ENCODE measurements around the gene WFIKKN1. TPM values are rescaled to one million over a fixed set of nuclear protein-coding genes. Genes with fewer than 3 reads are reported as not detected.

WFIKKN1 gene, protein sequence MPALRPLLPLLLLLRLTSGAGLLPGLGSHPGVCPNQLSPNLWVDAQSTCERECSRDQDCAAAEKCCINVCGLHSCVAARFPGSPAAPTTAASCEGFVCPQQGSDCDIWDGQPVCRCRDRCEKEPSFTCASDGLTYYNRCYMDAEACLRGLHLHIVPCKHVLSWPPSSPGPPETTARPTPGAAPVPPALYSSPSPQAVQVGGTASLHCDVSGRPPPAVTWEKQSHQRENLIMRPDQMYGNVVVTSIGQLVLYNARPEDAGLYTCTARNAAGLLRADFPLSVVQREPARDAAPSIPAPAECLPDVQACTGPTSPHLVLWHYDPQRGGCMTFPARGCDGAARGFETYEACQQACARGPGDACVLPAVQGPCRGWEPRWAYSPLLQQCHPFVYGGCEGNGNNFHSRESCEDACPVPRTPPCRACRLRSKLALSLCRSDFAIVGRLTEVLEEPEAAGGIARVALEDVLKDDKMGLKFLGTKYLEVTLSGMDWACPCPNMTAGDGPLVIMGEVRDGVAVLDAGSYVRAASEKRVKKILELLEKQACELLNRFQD
- total RNA-seq: 1 to 10 TPM; 2.5 to 6.2 (median 3.8) TPM

- DNase-seq: no peak
- no peaks in the 10 kb centered on the region for H3K9me3 ChIP-seq
- peaks cover 0 to 46% (median 0%) of the 10 kb centered on the region in 3 donors for H3K36me3 ChIP-seq
- no peaks in the 10 kb centered on the region for H3K27me3 ChIP-seq
- H3K4me3 ChIP-seq: no peak within 1 kb of the TSS
- no peak for TF ChIP-seq POLR2A (IDR thresholded peaks at IDR 0.05)
- no peak for TF ChIP-seq CTCF (IDR thresholded peaks at IDR 0.05)
- H3K27ac ChIP-seq: no peak within 1 kb of the TSS
- H3K4me1 ChIP-seq: peaks cover 0 to 31% (median 12%) of the 10 kb centered on the region in 4 donors
Measured at GRCh38 chr16:630815-631405, at the start of gene WFIKKN1. Gene WFIKKN1, plus strand, starts transcription at chr16:630985. Its CDS starts 269 bp downstream, at chr16:631254.

- no peaks in the 10 kb centered on the region for H3K36me3 ChIP-seq
- H3K27me3 ChIP-seq: no peaks in the 10 kb centered on the region
- H3K27ac ChIP-seq: no peak overlapping the region
- DNase-seq: no peak
- H3K4me3 ChIP-seq: no peak overlapping the region
- peaks cover 0 to 7% (median 0%) of the 10 kb centered on the region in 4 donors for H3K4me1 ChIP-seq
- H3K9me3 ChIP-seq: no peaks in the 10 kb centered on the region
- TF ChIP-seq CTCF (IDR thresholded peaks at IDR 0.05): no peak
- no peak for TF ChIP-seq POLR2A (IDR thresholded peaks at IDR 0.05)
Measured at GRCh38 chr16:582218-582613, 48.6 kb upstream of the WFIKKN1 start.

DNA sequence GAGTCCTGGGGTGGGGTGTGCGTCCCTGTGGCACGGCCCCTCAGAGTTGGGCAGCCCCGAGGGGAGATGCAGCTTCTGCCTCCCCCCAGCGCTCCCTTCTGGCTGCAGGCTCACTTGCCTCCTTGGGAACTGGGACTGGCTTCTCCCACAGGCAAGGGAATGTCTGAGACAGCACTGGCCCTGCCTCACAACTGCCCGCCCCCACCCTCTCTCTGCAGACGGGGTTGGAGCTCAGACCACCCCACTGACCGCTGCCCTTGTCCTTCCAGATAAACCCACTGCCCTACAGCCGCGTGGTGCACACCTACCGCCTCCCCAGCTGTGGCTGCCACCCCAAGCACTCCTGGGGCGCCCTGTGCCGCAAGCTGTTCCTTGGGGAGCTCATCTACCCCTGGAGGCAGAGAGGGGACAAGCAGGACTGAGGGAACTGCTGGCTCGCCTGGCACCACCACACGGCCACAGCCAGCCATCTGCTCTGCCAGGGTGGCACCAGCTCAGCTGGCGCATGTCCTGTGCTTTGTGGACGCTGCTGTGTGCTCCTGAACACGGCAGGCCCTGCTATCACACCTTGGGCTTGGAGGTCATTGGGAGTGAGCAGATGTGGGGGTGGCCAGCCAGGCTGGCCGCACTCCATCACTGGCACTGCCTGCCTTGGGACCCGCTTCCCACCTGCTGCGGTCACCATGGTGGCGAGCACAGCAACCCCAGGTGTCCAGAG lies 48.0 kb upstream of the WFIKKN1 start:
- no peak for TF ChIP-seq CTCF (IDR thresholded peaks at IDR 0.05)
- TF ChIP-seq POLR2A (IDR thresholded peaks at IDR 0.05): no peak
- no peak overlapping the region for H3K27ac ChIP-seq

DNA sequence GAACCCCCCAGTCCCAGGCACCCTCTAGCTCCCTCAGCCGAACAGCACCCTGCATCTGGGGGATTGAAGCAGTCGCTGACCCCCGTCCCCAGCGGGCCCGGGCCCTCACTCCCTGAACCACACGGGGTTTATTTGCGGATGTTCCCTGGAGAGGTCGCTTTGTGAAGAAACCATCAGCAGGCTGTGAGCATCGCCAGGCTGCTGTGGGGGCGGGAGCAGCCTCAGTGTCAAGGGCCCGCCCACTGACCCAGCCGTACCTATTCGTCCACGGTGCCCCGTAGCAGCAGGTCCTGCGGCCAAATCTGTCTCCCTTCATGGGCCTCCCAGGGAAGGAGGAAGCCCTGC lies 47.3 kb upstream of the WFIKKN1 start:
- Histone ChIP-seq H3K36me3 (no peaks in the 10 kb centered on the region), H3K4me1 (peaks cover 0 to 17% (median 8%) of the 10 kb centered on the region in 4 donors), H3K9me3 (no peaks in the 10 kb centered on the region), H3K27me3 (no peaks in the 10 kb centered on the region), H3K27ac (no peak overlapping the region), H3K4me3 (no peak overlapping the region)
- no peak for DNase-seq
- TF ChIP-seq POLR2A (IDR thresholded peaks at IDR 0.05): no peak
- TF ChIP-seq CTCF (IDR thresholded peaks at IDR 0.05): no peak

More for the DNA sequence above, 48.0 kb upstream of the WFIKKN1 start:
- no peaks in the 10 kb centered on the region for H3K36me3 ChIP-seq
- no peaks in the 10 kb centered on the region for H3K9me3 ChIP-seq
- no peaks in the 10 kb centered on the region for H3K27me3 ChIP-seq
- H3K4me1 ChIP-seq: peaks cover 0 to 13% (median 1%) of the 10 kb centered on the region in 4 donors
- DNase-seq: no peak
- no peak overlapping the region for H3K4me3 ChIP-seq

GRCh38 chr16:583815-584591 lies 46.8 kb upstream of the WFIKKN1 start:
- no peak for TF ChIP-seq CTCF (IDR thresholded peaks at IDR 0.05)
- no peak for TF ChIP-seq POLR2A (IDR thresholded peaks at IDR 0.05)
- Histone ChIP-seq H3K36me3 (no peaks in the 10 kb centered on the region), H3K27me3 (no peaks in the 10 kb centered on the region), H3K9me3 (no peaks in the 10 kb centered on the region), H3K27ac (no peak overlapping the region), H3K4me3 (no peak overlapping the region), H3K4me1 (peaks cover 0 to 14% (median 8%) of the 10 kb centered on the region in 4 donors)
- no peak for DNase-seq
